ENCODE data around the gene GPER1.

GPER1 gene

DNA sequence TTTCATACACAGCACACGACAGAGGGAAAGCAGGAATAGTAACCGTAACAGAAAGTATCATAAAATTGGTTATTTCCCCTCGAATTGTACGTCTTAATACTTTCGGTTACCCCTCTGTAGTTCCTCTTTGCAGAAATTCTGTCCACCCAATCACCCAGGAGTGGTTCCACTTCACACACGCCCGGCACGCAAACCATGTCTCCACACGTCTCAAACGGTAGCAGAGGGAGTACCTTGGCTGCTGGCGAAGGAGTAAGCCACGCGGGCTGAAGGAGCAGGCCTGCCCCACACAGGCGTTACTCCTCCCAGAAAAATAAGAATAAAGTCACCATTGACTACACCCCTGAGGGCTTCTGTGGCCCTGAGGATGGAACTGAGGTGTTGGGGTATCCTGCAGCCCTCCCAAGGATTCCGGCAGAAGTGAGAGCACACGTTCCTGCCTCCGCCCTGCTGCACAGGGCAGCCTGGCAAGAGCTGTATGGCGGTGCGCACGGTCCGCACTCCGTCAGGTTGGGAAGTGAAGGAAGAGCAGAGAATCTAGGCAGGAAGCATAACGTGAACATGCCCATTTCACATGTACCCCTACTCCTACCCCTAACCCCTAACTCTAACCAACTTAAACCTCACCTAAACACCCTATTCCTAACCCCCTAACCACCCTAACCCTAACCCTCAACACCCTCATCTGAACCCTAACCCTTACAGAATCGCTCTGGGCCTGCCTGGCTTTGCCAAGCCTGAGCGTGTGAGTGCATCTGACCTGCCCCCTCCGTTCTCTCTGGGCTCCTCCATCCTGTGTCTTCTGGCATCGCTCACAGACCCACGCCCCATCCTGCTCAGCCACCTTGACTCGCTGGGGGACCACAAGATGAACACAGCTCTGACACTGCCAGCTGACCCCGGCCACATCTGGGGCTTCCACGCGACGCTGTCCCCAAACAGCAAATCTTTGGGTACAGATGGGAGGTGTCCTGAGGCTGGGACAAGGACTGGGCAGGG lies 25.3 kb upstream of the GPER1 start:
- H2AFZ ChIP-seq (ENCODE audit: low read depth, low read length, severe bottlenecking), result no peak overlapping the region
- peak overlapping the region; percentile 21 for H3K4me2 ChIP-seq (ENCODE audit: low read depth, low read length, poor library complexity, severe bottlenecking)
- H3F3A ChIP-seq (ENCODE audit: insufficient read depth), result no peaks in the 10 kb centered on the region
- no peaks in the 10 kb centered on the region for H4K20me1 ChIP-seq (ENCODE audit: low read depth, low read length)
- H3K79me2 ChIP-seq (ENCODE audit: insufficient read depth, low read length), result no peaks in the 10 kb centered on the region
- H3K9me2 ChIP-seq (replicated peaks; ENCODE audit: insufficient read depth, low read length), result no peaks in the 10 kb centered on the region
- H3K36me3 ChIP-seq (ENCODE audit: low read length), result no peaks in the 10 kb centered on the region
- no peaks in the 10 kb centered on the region for H3K27me3 ChIP-seq (ENCODE audit: low read length)
- no peak overlapping the region for H3K4me3 ChIP-seq (ENCODE audit: insufficient read depth, low read length, poor library complexity, severe bottlenecking)
- TF ChIP-seq EZH2phosphoT487 (conservative IDR thresholded peaks at IDR 0.05; ENCODE audit: low read length), result no peak
- TF ChIP-seq, protein P1, sequence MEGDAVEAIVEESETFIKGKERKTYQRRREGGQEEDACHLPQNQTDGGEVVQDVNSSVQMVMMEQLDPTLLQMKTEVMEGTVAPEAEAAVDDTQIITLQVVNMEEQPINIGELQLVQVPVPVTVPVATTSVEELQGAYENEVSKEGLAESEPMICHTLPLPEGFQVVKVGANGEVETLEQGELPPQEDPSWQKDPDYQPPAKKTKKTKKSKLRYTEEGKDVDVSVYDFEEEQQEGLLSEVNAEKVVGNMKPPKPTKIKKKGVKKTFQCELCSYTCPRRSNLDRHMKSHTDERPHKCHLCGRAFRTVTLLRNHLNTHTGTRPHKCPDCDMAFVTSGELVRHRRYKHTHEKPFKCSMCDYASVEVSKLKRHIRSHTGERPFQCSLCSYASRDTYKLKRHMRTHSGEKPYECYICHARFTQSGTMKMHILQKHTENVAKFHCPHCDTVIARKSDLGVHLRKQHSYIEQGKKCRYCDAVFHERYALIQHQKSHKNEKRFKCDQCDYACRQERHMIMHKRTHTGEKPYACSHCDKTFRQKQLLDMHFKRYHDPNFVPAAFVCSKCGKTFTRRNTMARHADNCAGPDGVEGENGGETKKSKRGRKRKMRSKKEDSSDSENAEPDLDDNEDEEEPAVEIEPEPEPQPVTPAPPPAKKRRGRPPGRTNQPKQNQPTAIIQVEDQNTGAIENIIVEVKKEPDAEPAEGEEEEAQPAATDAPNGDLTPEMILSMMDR (IDR thresholded peaks at IDR 0.05; ENCODE audit: insufficient read depth, low read length, poor library complexity, severe bottlenecking), result no peak
- H3K27ac ChIP-seq (ENCODE audit: low read depth, low read length), result no peak overlapping the region
- H3K9me3 ChIP-seq (ENCODE audit: insufficient read depth, low read length), result no peaks in the 10 kb centered on the region
- H3K9ac ChIP-seq (ENCODE audit: low read length), result no peak overlapping the region

DNA sequence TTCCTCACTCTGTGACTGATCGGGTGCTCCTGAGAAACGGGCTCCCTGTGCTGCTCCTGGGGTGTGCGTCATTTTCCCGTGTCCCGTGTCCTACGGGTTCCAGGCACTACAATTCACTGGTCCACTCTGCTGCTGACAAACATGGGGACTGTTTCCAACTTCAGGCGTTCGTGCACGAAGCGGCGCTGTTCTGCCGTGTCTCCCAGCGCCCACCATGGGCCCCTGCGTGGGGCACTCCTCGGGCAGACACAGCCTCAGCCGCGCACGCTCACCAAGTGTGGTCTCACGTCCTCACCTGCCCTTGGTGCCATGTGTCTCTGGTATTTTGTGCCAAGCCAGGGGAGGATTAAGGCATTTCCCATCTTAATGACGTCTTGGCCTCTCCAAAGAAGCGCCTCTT lies 24.6 kb upstream of the GPER1 start:
- Histone ChIP-seq H3K27ac (ENCODE audit: low read depth, low read length) (no peak overlapping the region), H3K4me3 (ENCODE audit: insufficient read depth, low read length, poor library complexity, severe bottlenecking) (no peak overlapping the region), H2AFZ (ENCODE audit: low read depth, low read length, severe bottlenecking) (no peak overlapping the region), H3F3A (ENCODE audit: insufficient read depth) (no peaks in the 10 kb centered on the region), H3K4me2 (ENCODE audit: low read depth, low read length, poor library complexity, severe bottlenecking) (no peak overlapping the region), H3K9me3 (ENCODE audit: insufficient read depth, low read length) (no peaks in the 10 kb centered on the region), H3K36me3 (ENCODE audit: low read length) (no peaks in the 10 kb centered on the region), H3K9me2 (replicated peaks; ENCODE audit: insufficient read depth, low read length) (no peaks in the 10 kb centered on the region), H3K79me2 (ENCODE audit: insufficient read depth, low read length) (no peaks in the 10 kb centered on the region), H3K9ac (ENCODE audit: low read length) (no peak overlapping the region), H3K27me3 (ENCODE audit: low read length) (no peaks in the 10 kb centered on the region), H4K20me1 (ENCODE audit: low read depth, low read length) (no peaks in the 10 kb centered on the region)
- TF ChIP-seq EZH2phosphoT487 (conservative IDR thresholded peaks at IDR 0.05; ENCODE audit: low read length), result no peak
- TF ChIP-seq, protein P1 (IDR thresholded peaks at IDR 0.05; ENCODE audit: insufficient read depth, low read length, poor library complexity, severe bottlenecking), result no peak

DNA sequence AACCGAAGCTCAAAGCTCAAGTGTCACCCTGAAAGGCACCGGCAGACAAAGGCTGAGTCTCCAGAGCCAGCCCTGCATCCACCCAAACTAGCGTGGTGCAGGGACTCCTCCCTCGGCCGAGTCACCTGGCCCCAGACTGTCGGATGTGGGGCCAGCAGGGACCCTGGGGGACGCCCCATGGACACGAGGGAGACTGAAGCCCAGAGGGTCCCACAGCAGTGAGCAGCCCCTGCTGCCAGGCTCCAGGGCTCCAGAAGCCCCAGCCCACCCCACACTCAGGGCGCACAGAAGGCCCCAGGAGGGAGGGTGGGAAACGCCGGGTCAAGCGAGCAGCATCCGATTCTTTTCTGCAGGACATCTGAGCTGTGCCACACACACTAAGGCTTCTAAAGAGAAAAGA lies 23.3 kb upstream of the GPER1 start:
- Histone ChIP-seq H3K9me3 (ENCODE audit: insufficient read depth, low read length) (no peaks in the 10 kb centered on the region), H2AFZ (ENCODE audit: low read depth, low read length, severe bottlenecking) (no peak overlapping the region), H3K9me2 (replicated peaks; ENCODE audit: insufficient read depth, low read length) (no peaks in the 10 kb centered on the region), H3K4me2 (ENCODE audit: low read depth, low read length, poor library complexity, severe bottlenecking) (no peak overlapping the region), H4K20me1 (ENCODE audit: low read depth, low read length) (no peaks in the 10 kb centered on the region), H3F3A (ENCODE audit: insufficient read depth) (no peaks in the 10 kb centered on the region), H3K4me3 (ENCODE audit: insufficient read depth, low read length, poor library complexity, severe bottlenecking) (no peak overlapping the region), H3K9ac (ENCODE audit: low read length) (no peak overlapping the region), H3K79me2 (ENCODE audit: insufficient read depth, low read length) (no peaks in the 10 kb centered on the region), H3K27me3 (ENCODE audit: low read length) (no peaks in the 10 kb centered on the region), H3K27ac (ENCODE audit: low read depth, low read length) (no peak overlapping the region), H3K36me3 (ENCODE audit: low read length) (no peaks in the 10 kb centered on the region)
- TF ChIP-seq, protein P1 (IDR thresholded peaks at IDR 0.05; ENCODE audit: insufficient read depth, low read length, poor library complexity, severe bottlenecking), result no peak
- TF ChIP-seq EZH2phosphoT487 (conservative IDR thresholded peaks at IDR 0.05; ENCODE audit: low read length), result no peak

All from SU-DHL-6 (cell line).